Dedifferentiated amniotic fluid mesenchymal stem cell (primary cell): Measurements from ENCODE around the gene VSTM2A.

Experiments
- DNase-seq: peaks from one replicate; pipeline ENCODE4 v3.0.0-alpha.2; 2016; ENCODE audit errors: extremely low spot score

Gene VSTM2A

DNA sequence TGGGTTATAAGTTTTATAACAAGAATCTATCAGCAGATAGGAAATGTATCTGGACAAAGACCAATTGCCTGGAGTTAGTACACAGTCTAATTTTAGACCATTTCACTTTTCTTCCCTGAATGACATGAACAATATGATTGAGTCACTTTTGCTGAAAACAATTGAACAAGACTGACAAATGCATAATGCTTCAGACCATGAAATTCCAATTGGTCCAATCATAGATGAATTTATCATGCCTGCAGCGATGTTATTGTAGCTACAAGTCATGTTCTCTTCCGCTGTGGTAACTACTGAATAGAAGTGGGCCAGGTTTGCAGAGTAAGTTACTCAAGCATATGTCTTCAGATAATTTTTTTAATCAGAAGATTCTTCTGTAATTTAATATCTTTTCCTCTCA lies 73.4 kb downstream of the VSTM2A start:
- no peak for DNase-seq
